H1 (cell line): Measurements from ENCODE around the gene PPP4R3C. TPM values are rescaled to one million over a fixed set of nuclear protein-coding genes. Genes with fewer than 3 reads are reported as not detected.

Experiments used
- CTCF ChIA-PET: fragments of 300-600 bp; sonication (Branson Sonifier 250); formaldehyde crosslinking; loops from one replicate; lab custom pipeline; 2021; ENCODE audit not compliant: partially characterized antibody; lab: Charles Lee
- POLR2A ChIA-PET: fragments of 300-600 bp; sonication (Branson Sonifier 250); formaldehyde crosslinking; loops from one replicate; lab custom pipeline; 2021; ENCODE audit warnings: inconsistent platforms; ENCODE audit not compliant: partially characterized antibody; lab: Charles Lee
- DNase-seq, 2 experiments: peaks; one replicate each; pipeline versions ENCODE4 v3.0.0 to v3.0.0-alpha.2; 2010 to 2022; ENCODE audit warnings: low spot score in 2 of 2, low read depth in 1 of 2, mixed read lengths in 1 of 2
- FAIRE-seq: peaks from 2 replicates; lab custom pipeline; 2011; peaks lifted over from hg19 to GRCh38; lab: Jason Lieb, UNC
- H2AFZ ChIP-seq: 2 replicates; pipeline ENCODE4 v1.8.1; 2012; ENCODE audit warnings: low read length, inconsistent platforms
- H2AK5ac ChIP-seq: 2 replicates; pipeline ENCODE4 v1.6.1; 2013; ENCODE audit warnings: low read depth, low read length
- H2BK120ac ChIP-seq: replicated peaks from 2 replicates; pipeline ENCODE3; 2013; ENCODE audit warnings: low read depth, low read length, inconsistent platforms
- H2BK12ac ChIP-seq: 2 replicates; pipeline ENCODE4 v1.6.1; 2013; ENCODE audit warnings: low read depth, low read length
- H2BK15ac ChIP-seq: 2 replicates; pipeline ENCODE4 v1.6.1; 2013; ENCODE audit warnings: low read length
- H2BK20ac ChIP-seq: 2 replicates; pipeline ENCODE4 v1.6.1; 2013; ENCODE audit warnings: low read length
- H2BK5ac ChIP-seq: 2 replicates; pipeline ENCODE4 v1.6.1; 2013; ENCODE audit warnings: low read depth, low read length
- H3K14ac ChIP-seq: 2 replicates; pipeline ENCODE4 v1.6.1; 2013; ENCODE audit warnings: inconsistent platforms; ENCODE audit not compliant: insufficient read length
- H3K18ac ChIP-seq: 2 replicates; pipeline ENCODE4 v1.6.1; 2013; ENCODE audit warnings: low read length; ENCODE audit errors: extremely low read depth
- H3K23ac ChIP-seq: 2 replicates; pipeline ENCODE4 v1.6.1; 2013; ENCODE audit warnings: inconsistent platforms; ENCODE audit not compliant: insufficient read length
- H3K23me2 ChIP-seq: 2 replicates; pipeline ENCODE4 v1.6.1; 2013; ENCODE audit warnings: low read depth, low read length
- H3K27ac ChIP-seq: 2 replicates; pipeline ENCODE4 v1.6.1; 2011; ENCODE audit warnings: low read depth, low read length, inconsistent platforms
- H3K27me3 ChIP-seq, 4 experiments: replicated peaks in 1 of 4; 1 replicate in 1 of 4; 2 replicates in 3 of 4; pipeline versions ENCODE4 v1.6.1 to v1.8.1; 2011 to 2013; ENCODE audit warnings: low read length in 3 of 4, mild to moderate bottlenecking in 3 of 4, inconsistent platforms in 2 of 4, mixed read lengths in 2 of 4, moderate library complexity in 1 of 4; ENCODE audit not compliant: control insufficient read depth in 3 of 4, insufficient read depth in 3 of 4; ENCODE audit errors: extremely low read depth in 1 of 4
- H3K36me3 ChIP-seq, 4 experiments: 2 replicates each; pipeline versions ENCODE4 v1.6.1 to v1.8.1; 2011 to 2013; ENCODE audit warnings: mild to moderate bottlenecking in 4 of 4, low read length in 3 of 4, moderate library complexity in 2 of 4, control low read depth in 1 of 4, inconsistent platforms in 1 of 4; ENCODE audit not compliant: insufficient read depth in 4 of 4, control insufficient read depth in 2 of 4
- H3K4ac ChIP-seq: replicated peaks from 2 replicates; pipeline ENCODE3; 2013; ENCODE audit warnings: low read length, low read depth, mixed read lengths, inconsistent platforms; ENCODE audit not compliant: insufficient read length
- H3K4me1 ChIP-seq, 4 experiments: replicated peaks in 1 of 4; 1 replicate in 1 of 4; 2 replicates in 3 of 4; pipeline versions ENCODE4 v1.6.1 to v1.8.1; 2011 to 2013; ENCODE audit warnings: low read length in 3 of 4, inconsistent platforms in 2 of 4, mixed read lengths in 1 of 4; ENCODE audit not compliant: insufficient read depth in 4 of 4, control insufficient read depth in 3 of 4
- H3K4me2 ChIP-seq, 2 experiments: 2 replicates each; pipeline versions ENCODE4 v1.6.1 to v1.8.1; 2011 to 2013; ENCODE audit warnings: low read depth in 2 of 2, low read length in 2 of 2, control low read depth in 1 of 2, inconsistent platforms in 1 of 2, mild to moderate bottlenecking in 1 of 2; ENCODE audit not compliant: insufficient read depth in 1 of 2
- H3K4me3 ChIP-seq, 4 experiments: fragments of 200-600, 300-600 bp in 1 of 4; sonication (generic), shearing (Covaris generic), sonication (Bioruptor Twin) in 1 of 4; 2 replicates each; pipeline versions ENCODE4 v1.5.1 to v1.8.1; 2011 to 2016; ENCODE audit warnings: low read length in 4 of 4, low read depth in 3 of 4, control low read depth in 2 of 4, inconsistent platforms in 2 of 4, mild to moderate bottlenecking in 2 of 4, mixed read lengths in 1 of 4, moderate library complexity in 1 of 4; ENCODE audit not compliant: insufficient read depth in 2 of 4; ENCODE audit errors: extremely low read depth in 1 of 4
- H3K56ac ChIP-seq: replicated peaks from 2 replicates; pipeline ENCODE3; 2013; ENCODE audit warnings: low read depth, mild to moderate bottlenecking, mixed read lengths, low read length, inconsistent platforms; ENCODE audit not compliant: insufficient read length
- H3K79me1 ChIP-seq: 2 replicates; pipeline ENCODE4 v1.6.1; 2013; ENCODE audit warnings: low read depth, low read length, control low read depth
- H3K79me2 ChIP-seq, 2 experiments: 2 replicates each; pipeline versions ENCODE4 v1.6.1 to v1.8.1; 2012 to 2013; ENCODE audit warnings: low read length in 2 of 2, mild to moderate bottlenecking in 2 of 2, inconsistent platforms in 1 of 2; ENCODE audit not compliant: insufficient read depth in 2 of 2, control insufficient read depth in 1 of 2
- H3K9ac ChIP-seq, 4 experiments: replicated peaks in 1 of 4; 1 replicate in 1 of 4; 2 replicates in 3 of 4; pipeline versions ENCODE4 v1.6.1 to v1.8.1; 2011 to 2013; ENCODE audit warnings: low read depth in 3 of 4, low read length in 3 of 4, control low read depth in 2 of 4, mild to moderate bottlenecking in 2 of 4, moderate library complexity in 2 of 4, inconsistent platforms in 1 of 4; ENCODE audit errors: extremely low read depth in 1 of 4
- H3K9me3 ChIP-seq, 2 experiments: 2 replicates each; pipeline versions ENCODE4 v1.6.1 to v1.8.1; 2012 to 2013; ENCODE audit warnings: mild to moderate bottlenecking in 2 of 2, moderate library complexity in 2 of 2, control low read depth in 1 of 2, inconsistent platforms in 1 of 2, low read depth in 1 of 2, low read length in 1 of 2, mixed read lengths in 1 of 2; ENCODE audit not compliant: insufficient read depth in 2 of 2
- H4K20me1 ChIP-seq, 2 experiments: replicated peaks in 1 of 2; 2 replicates each; pipeline versions ENCODE3 to v1.8.1; 2011 to 2013; ENCODE audit warnings: inconsistent platforms in 2 of 2, low read length in 2 of 2, mild to moderate bottlenecking in 1 of 2; ENCODE audit not compliant: insufficient read depth in 2 of 2, control insufficient read depth in 1 of 2
- H4K5ac ChIP-seq: 2 replicates; pipeline ENCODE4 v1.6.1; 2013; ENCODE audit warnings: low read length, low read depth, mixed read lengths, inconsistent platforms; ENCODE audit not compliant: insufficient read length
- H4K8ac ChIP-seq: 2 replicates; pipeline ENCODE4 v1.8.0; 2013; ENCODE audit warnings: mild to moderate bottlenecking, moderate library complexity, low read length, inconsistent platforms; ENCODE audit not compliant: insufficient read depth; ENCODE audit errors: extremely low read depth
- H4K91ac ChIP-seq: replicated peaks from 2 replicates; pipeline ENCODE3; 2013; ENCODE audit warnings: low read length, mixed read lengths, inconsistent platforms; ENCODE audit not compliant: insufficient read length
- BRCA1 ChIP-seq: IDR thresholded peaks from 2 replicates; pipeline ENCODE4 v1.6.1; 2012; ENCODE audit warnings: low read depth, low read length, improper control_type of control experiment
- CHD1 ChIP-seq: IDR thresholded peaks from 2 replicates; pipeline ENCODE4 v1.6.1; 2012; ENCODE audit warnings: low read depth, low read length, improper control_type of control experiment
- GTF2F1 ChIP-seq: IDR thresholded peaks from 2 replicates; pipeline ENCODE4 v1.6.1; 2012; ENCODE audit warnings: low read depth, low read length, improper control_type of control experiment, borderline replicate concordance
- KDM1A ChIP-seq: fragments of 200-600, 300-600 bp; sonication (generic); IDR thresholded peaks from 2 replicates; pipeline ENCODE4 v1.7.1; 2016; ENCODE audit warnings: mild to moderate bottlenecking, low read length, borderline replicate concordance
- POLR2A ChIP-seq, 2 experiments: IDR thresholded peaks; 1 replicate in 1 of 2; 2 replicates in 1 of 2; pipeline ENCODE4 v1.6.1; 2011; ENCODE audit warnings: low read depth in 2 of 2, low read length in 2 of 2, mild to moderate bottlenecking in 2 of 2; ENCODE audit errors: control extremely low read depth in 1 of 2
- RFX5 ChIP-seq: IDR thresholded peaks from 2 replicates; pipeline ENCODE4 v1.6.1; 2011; ENCODE audit warnings: low read depth, low read length, improper control_type of control experiment, borderline replicate concordance
- TAF1 ChIP-seq: IDR thresholded peaks from 2 replicates; pipeline ENCODE4 v1.6.1; 2011; ENCODE audit warnings: mild to moderate bottlenecking, low read depth, low read length
- WGBS, 2 experiments: shearing (Covaris generic) in 1 of 2; methylation state at CpG; one replicate each; pipeline versions ENCODE4 v1.1.6 to v1.1.7; 2013 to 2015; ENCODE audit warnings: low lambda C conversion rate in 2 of 2, mixed read lengths in 2 of 2, inconsistent platforms in 1 of 2, low coverage in 1 of 2, missing lambda C conversion rate in 1 of 2; ENCODE audit not compliant: insufficient replicate concordance in 2 of 2, insufficient coverage in 1 of 2, insufficient read length in 1 of 2; ENCODE audit errors: extremely low coverage in 1 of 2, missing lambda C conversion rate in 1 of 2; 5-methylcytosine and 5-hydroxymethylcytosine counted together
- polyA plus RNA-seq, 7 experiments: library from polyadenylated mRNA; depleted of rRNA in 3 of 7; stranded (reverse) in 5 of 7; unstranded in 2 of 7; fragments of >200 nt in 5 of 7; fragments of 200-250 nt in 2 of 7; gene quantifications; 1 replicate in 5 of 7; 2 replicates in 1 of 7; 4 replicates in 1 of 7; pipeline versions ENCODE4 v1.2.1 to v1.2.3, GENCODE V29; 2011 to 2013; ENCODE audit warnings: missing spikeins in 2 of 7, mixed read lengths in 2 of 7
- total RNA-seq: library from RNA; stranded (reverse); fragmentation: NEBNext Ultra II Directional; extraction: Animal tissue kit (Norgen Biotek cat#: 25700); gene quantifications from 2 replicates; pipeline ENCODE4 v1.2.1, GENCODE V29; 2021
- TF ChIP-seq, protein P1 (sequence below): IDR thresholded peaks from 2 replicates; pipeline ENCODE4 v1.6.1; 2012; ENCODE audit warnings: inconsistent platforms

PPP4R3C gene
- total and polyA plus RNA-seq, 2 of the 8 experiments (the other 6 are each of a cell fraction or from before 2014, with no cell fraction given): not detected

GRCh38 chrX:27445438-27445837 lies 17.7 kb downstream of the PPP4R3C start:
- H2BK20ac ChIP-seq: no peak overlapping the region
- no peak for FAIRE-seq
- H2BK120ac ChIP-seq: no peak overlapping the region
- H3K9me3 ChIP-seq: no peaks in the 10 kb centered on the region
- no peak overlapping the region for H3K4me3 ChIP-seq
- H3K23me2 ChIP-seq: no peaks in the 10 kb centered on the region
- ChIA-PET POLR2A (no interaction called here), CTCF (no interaction called here)
- no peak overlapping the region for H3K9ac ChIP-seq
- H4K20me1 ChIP-seq: no peaks in the 10 kb centered on the region
- no peak overlapping the region for H3K56ac ChIP-seq
- no peak overlapping the region for H4K91ac ChIP-seq
- no peak overlapping the region for H3K14ac ChIP-seq
- no peak for DNase-seq
- TF ChIP-seq POLR2A (IDR thresholded peaks at IDR 0.05; ENCODE audit: control extremely low read depth in 1 of 2, low read depth in 2 of 2, low read length in 2 of 2): no peak
- TF ChIP-seq, protein P1, sequence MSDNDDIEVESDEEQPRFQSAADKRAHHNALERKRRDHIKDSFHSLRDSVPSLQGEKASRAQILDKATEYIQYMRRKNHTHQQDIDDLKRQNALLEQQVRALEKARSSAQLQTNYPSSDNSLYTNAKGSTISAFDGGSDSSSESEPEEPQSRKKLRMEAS: no peak
- no peak for TF ChIP-seq RFX5
- no peak for TF ChIP-seq CHD1
- TF ChIP-seq BRCA1: no peak
- no peak for TF ChIP-seq KDM1A
- no peak for TF ChIP-seq TAF1
- no peak for TF ChIP-seq GTF2F1
- H3K23ac ChIP-seq: no peak overlapping the region
- H2BK15ac ChIP-seq: no peak overlapping the region
- H4K5ac ChIP-seq: no peak overlapping the region
- no peak overlapping the region for H3K4ac ChIP-seq
- no peaks in the 10 kb centered on the region for H3K27me3 ChIP-seq
- H3K79me1 ChIP-seq: no peaks in the 10 kb centered on the region
- no peak overlapping the region for H2BK12ac ChIP-seq
- no peak overlapping the region for H4K8ac ChIP-seq
- no peak overlapping the region for H2AK5ac ChIP-seq
- no peak overlapping the region for H2AFZ ChIP-seq
- H3K36me3 ChIP-seq: no peaks in the 10 kb centered on the region
- no peaks in the 10 kb centered on the region for H3K79me2 ChIP-seq
- WGBS, 2 experiments: 94% methylated on average over 2 of the region's 2 CpGs; no CpG with 5 or more reads in 1 of the 2 experiments
- no peak overlapping the region for H3K18ac ChIP-seq
- H3K27ac ChIP-seq: no peak overlapping the region
- H3K4me2 ChIP-seq: no peak overlapping the region
- H2BK5ac ChIP-seq: no peak overlapping the region
- H3K4me1 ChIP-seq: no peaks in the 10 kb centered on the region
